Lower leg skin (tissue), 4 donors: ENCODE measurements around the gene MAP3K14. TPM values are rescaled to one million over a fixed set of nuclear protein-coding genes. Genes with fewer than 3 reads are reported as not detected.

Experiments
- DNase-seq, 2 donors: peaks; one replicate each; pipeline ENCODE4 v3.0.0-alpha.2; 2019; ENCODE audit warnings: low spot score in 2 of 2
- H3K4me3 ChIP-seq: fragments of 200-600 bp; sonication (generic); 2 replicates; pipeline ENCODE4 v1.5.1; 2017; ENCODE audit warnings: mild to moderate bottlenecking, low read depth; ENCODE audit not compliant: poor library complexity, severe bottlenecking
- POLR2A ChIP-seq, 2 donors: fragments of 450-650 bp; IDR thresholded peaks; one replicate each; pipeline ENCODE4 v1.6.1; 2016 to 2017; ENCODE audit warnings: antibody characterized with exemption in 2 of 2, mild to moderate bottlenecking in 1 of 2, moderate library complexity in 1 of 2
- WGBS, 2 donors: methylation state at CpG; one replicate each; pipeline ENCODE4 v1.1.5; 2018; 5-methylcytosine and 5-hydroxymethylcytosine counted together
- intact Hi-C: fragments of 100-400 bp; cut with DNase I; formaldehyde crosslinking; loops from one replicate; pipeline ENCODE4 v1.15.0; 2023; ENCODE audit warnings: low total_unique reads
- total RNA-seq, 4 donors: library from RNA; depleted of rRNA; stranded (reverse); fragments of >200 nt; gene quantifications; one replicate each; pipeline ENCODE4 v1.1.0, GENCODE V29; 2016
- TF ChIP-seq, protein P1 (sequence below), 3 donors: fragments of 450-650 bp; IDR thresholded peaks; one replicate each; pipeline ENCODE4 v1.5.1; 2016; ENCODE audit warnings: antibody characterized with exemption in 3 of 3, mild to moderate bottlenecking in 3 of 3, moderate library complexity in 2 of 3

The MAP3K14 gene
- total RNA-seq, 4 donors from 2014 or later: 8.1 to 13.0 (median 11.0) TPM

GRCh38 chr17:45314741-45315647 is 1.8 kb downstream of the MAP3K14 start:
- TF ChIP-seq, protein P1, sequence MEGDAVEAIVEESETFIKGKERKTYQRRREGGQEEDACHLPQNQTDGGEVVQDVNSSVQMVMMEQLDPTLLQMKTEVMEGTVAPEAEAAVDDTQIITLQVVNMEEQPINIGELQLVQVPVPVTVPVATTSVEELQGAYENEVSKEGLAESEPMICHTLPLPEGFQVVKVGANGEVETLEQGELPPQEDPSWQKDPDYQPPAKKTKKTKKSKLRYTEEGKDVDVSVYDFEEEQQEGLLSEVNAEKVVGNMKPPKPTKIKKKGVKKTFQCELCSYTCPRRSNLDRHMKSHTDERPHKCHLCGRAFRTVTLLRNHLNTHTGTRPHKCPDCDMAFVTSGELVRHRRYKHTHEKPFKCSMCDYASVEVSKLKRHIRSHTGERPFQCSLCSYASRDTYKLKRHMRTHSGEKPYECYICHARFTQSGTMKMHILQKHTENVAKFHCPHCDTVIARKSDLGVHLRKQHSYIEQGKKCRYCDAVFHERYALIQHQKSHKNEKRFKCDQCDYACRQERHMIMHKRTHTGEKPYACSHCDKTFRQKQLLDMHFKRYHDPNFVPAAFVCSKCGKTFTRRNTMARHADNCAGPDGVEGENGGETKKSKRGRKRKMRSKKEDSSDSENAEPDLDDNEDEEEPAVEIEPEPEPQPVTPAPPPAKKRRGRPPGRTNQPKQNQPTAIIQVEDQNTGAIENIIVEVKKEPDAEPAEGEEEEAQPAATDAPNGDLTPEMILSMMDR (IDR thresholded peaks at IDR 0.05): no peak
- TF ChIP-seq POLR2A (IDR thresholded peaks at IDR 0.05): no peak
- intact Hi-C loops: no loop called here
- 16 to 26% methylated on average over 11 of the region's 11 CpGs for WGBS, 2 donors
- no peak overlapping the region for H3K4me3 ChIP-seq
- DNase-seq: no peak

GRCh38 chr17:45313996-45314740 is 2.7 kb downstream of the MAP3K14 start:
- H3K4me3 ChIP-seq: no peak overlapping the region
- intact Hi-C loops: no loop called here
- no peak for TF ChIP-seq POLR2A (IDR thresholded peaks at IDR 0.05)
- TF ChIP-seq, protein P1 (IDR thresholded peaks at IDR 0.05): no peak
- no peak for DNase-seq
- 56 to 59% methylated on average over 7 of the region's 7 CpGs for WGBS, 2 donors

GRCh38 chr17:45313421-45313771 is 3.4 kb downstream of the MAP3K14 start:
- no peak overlapping the region for H3K4me3 ChIP-seq
- no peak for DNase-seq
- 78 to 85% methylated on average over 5 of the region's 5 CpGs for WGBS, 2 donors
- TF ChIP-seq, protein P1 (IDR thresholded peaks at IDR 0.05): no peak
- TF ChIP-seq POLR2A (IDR thresholded peaks at IDR 0.05): no peak
- intact Hi-C loops: no loop called here

GRCh38 chr17:45312477-45313420 is 4.1 kb downstream of the MAP3K14 start:
- H3K4me3 ChIP-seq: no peak overlapping the region
- 32 to 35% methylated on average over 8 of the region's 8 CpGs for WGBS, 2 donors
- no peak for DNase-seq
- TF ChIP-seq POLR2A (IDR thresholded peaks at IDR 0.05): no peak
- TF ChIP-seq, protein P1 (IDR thresholded peaks at IDR 0.05): no peak
- intact Hi-C loops: no loop called here

DNA sequence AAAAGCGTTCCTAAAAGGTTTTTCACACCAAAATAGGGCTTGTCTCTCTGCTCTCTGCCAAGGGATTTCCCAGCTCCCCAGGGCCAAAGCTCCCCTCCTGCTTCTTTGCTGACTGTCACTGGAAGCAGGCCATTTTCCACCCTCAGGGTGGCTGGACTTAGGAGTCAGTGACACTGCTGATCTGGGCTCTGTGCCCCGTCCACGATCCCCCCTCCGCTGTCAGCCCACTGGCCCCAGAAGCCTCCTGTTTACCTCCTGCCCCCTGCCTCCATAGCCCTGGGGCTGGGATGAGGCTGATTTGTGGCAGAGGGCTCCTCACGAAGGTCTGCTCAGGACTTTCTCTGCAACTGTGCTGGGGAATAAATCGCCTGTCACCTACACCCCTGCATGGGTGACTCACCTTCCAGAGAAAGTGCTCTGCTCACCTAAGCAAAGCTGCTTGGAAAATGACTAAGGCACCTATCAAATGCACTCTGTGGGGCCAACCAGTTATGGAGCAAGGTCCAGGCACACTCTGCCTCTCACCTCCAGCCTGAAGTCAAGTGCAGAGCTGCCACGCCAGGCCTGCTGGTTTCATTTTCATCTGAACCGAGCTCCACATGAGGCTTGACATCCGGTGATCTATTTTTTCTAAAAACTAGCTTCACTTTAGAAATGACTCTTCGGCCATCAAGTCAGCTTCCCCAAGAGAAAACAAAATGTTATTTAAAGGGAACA is 4.9 kb downstream of the MAP3K14 start:
- DNase-seq: no peak
- H3K4me3 ChIP-seq: no peak overlapping the region
- TF ChIP-seq, protein P1 (IDR thresholded peaks at IDR 0.05): no peak
- TF ChIP-seq POLR2A (IDR thresholded peaks at IDR 0.05): no peak
- 7 to 11% methylated on average over 10 of the region's 10 CpGs for WGBS, 2 donors
- intact Hi-C loops: no loop called here
